ENCODE data around the gene ABHD5.

Gene ABHD5

DNA sequence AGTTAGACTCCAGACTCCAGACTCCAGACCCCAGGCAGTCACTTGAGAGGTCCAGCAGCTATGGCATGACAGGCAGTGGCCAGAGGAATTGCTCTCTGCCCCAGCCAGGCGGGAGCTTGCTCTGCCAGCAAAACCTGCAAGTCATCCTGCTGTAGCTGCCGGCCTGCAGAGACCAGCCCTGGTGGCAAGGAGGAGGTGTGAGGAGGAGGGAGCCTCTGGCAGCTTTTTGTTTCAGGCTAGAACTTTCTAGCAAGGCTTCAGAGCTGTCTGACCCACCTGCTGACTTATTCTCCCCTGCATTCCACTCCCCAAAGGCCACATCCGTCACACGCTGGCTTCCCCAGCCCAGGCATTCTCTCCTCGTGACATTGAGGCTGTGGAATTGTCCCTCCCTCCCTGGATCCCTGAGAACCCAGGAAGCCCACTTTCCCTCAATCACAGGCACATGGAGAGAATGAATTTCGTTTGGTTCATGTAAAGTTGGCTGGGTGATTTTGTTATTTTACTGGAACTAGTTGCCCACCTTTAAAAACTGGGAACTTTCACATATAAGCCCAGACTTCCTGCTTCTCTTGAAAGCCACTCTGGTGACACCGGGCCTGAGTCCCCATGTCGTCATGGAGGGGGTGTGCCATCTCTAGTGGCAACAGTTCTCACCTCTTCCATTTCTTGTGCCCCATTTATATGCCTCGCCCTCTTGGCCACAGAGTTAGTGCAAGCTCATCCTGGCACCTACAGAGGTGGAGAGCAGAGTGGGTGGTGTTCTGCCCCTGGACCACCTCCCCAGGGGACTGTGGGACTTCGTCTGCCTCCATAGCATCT, 82.7 kb downstream of the ABHD5 start:
- DNase-seq (ENCODE audit: insufficient read length, low spot score) (no peak), FAIRE-seq (no peak)

GRCh38 chr3:43774799-43775198, 84.1 kb downstream of the ABHD5 start:
- FAIRE-seq (no peak), DNase-seq (ENCODE audit: insufficient read length, low spot score) (no peak)

DNA sequence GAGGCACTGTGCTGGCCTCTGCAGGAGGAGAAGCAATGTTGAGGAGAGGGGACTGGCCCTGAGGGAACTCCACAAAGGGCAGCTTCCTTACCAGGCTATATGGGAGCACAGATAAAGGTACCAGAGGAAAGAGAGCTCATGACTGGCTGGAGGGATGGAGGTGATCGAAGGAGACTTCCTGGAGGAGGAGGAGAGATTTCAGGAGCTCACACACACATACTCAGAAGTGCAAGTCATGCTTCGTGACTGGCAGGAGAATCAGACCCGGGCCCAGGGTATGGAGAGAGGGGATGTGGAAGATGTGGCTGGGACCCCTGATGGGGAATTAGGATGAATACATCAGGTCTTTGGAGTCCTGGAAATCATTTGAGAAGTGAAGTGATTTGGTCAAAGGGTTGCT, 85.4 kb downstream of the ABHD5 start:
- no peak for FAIRE-seq
- DNase-seq (ENCODE audit: insufficient read length, low spot score): no peak

DNA sequence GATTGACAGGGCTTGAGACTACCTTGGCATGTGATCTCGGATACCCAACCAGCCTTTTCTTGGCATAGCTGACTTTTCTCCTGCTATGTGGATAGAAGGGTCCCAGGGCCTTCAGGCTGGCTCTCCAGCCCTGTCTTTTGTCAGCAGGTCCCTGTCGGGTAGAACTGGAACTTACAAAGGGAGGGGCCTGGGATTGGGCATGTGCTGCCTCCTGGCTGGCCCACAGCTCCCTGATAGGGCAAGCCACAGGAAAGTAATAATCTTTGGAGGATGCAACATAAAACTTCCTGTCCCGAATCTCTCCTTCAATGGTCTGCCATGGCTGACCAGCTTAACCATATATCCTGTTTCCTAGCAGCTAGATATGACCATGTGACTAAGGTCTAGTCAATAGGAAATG, 89.1 kb downstream of the ABHD5 start:
- no peak for DNase-seq (ENCODE audit: insufficient read length, low spot score)
- FAIRE-seq: no peak

DNA sequence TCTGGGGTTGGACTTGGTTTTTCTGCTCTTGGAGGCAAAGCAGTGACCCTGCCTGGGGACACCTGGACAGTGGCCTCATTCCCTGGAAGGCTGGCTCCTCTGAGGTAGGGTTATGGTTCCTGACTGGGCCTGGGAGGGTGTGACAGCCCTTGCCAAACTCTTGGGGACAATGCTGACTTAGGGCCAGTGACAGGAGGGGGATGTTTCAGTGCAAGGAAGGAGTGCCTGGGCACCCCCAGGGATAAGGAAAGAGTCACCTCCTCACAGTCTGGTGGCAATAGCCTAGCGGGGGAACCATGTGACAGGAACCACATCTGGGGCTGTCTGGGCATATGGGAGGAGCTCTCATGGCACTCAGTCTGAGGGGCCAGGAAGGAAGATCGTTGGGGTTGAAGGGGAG, 91.8 kb downstream of the ABHD5 start:
- FAIRE-seq: no peak
- no peak for DNase-seq (ENCODE audit: insufficient read length, low spot score)

All from HTR-8/SVneo (cell line).